ENCODE measurements around the gene DSCAML1. TPM values are rescaled to one million over a fixed set of nuclear protein-coding genes. Genes with fewer than 3 reads are reported as not detected.

DSCAML1 gene
- total RNA-seq, 2 donors from 2014 or later, result 0.67 to 1.3 TPM

- Histone ChIP-seq H3K27me3 (no peaks in the 10 kb centered on the region), H3K4me1 (no peaks in the 10 kb centered on the region), H3K4me3 (no peak overlapping the region), H3K9me3 (no peaks in the 10 kb centered on the region), H3K36me3 (no peaks in the 10 kb centered on the region), H3K27ac (no peak overlapping the region)
- TF ChIP-seq, protein P1, sequence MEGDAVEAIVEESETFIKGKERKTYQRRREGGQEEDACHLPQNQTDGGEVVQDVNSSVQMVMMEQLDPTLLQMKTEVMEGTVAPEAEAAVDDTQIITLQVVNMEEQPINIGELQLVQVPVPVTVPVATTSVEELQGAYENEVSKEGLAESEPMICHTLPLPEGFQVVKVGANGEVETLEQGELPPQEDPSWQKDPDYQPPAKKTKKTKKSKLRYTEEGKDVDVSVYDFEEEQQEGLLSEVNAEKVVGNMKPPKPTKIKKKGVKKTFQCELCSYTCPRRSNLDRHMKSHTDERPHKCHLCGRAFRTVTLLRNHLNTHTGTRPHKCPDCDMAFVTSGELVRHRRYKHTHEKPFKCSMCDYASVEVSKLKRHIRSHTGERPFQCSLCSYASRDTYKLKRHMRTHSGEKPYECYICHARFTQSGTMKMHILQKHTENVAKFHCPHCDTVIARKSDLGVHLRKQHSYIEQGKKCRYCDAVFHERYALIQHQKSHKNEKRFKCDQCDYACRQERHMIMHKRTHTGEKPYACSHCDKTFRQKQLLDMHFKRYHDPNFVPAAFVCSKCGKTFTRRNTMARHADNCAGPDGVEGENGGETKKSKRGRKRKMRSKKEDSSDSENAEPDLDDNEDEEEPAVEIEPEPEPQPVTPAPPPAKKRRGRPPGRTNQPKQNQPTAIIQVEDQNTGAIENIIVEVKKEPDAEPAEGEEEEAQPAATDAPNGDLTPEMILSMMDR (IDR thresholded peaks at IDR 0.05), result no peak
- DNase-seq (ENCODE audit: low spot score), result no peak
These were observed 319.3 kb downstream of the DSCAML1 start for GRCh38 chr11:117477721-117478120.

- no peaks in the 10 kb centered on the region for H3K9me3 ChIP-seq
- no peak overlapping the region for H3K4me3 ChIP-seq
- H3K36me3 ChIP-seq, result no peaks in the 10 kb centered on the region
- H3K27me3 ChIP-seq, result no peaks in the 10 kb centered on the region
- H3K4me1 ChIP-seq, result no peaks in the 10 kb centered on the region
- TF ChIP-seq, protein P1 (IDR thresholded peaks at IDR 0.05), result no peak
- H3K27ac ChIP-seq, result no peak overlapping the region
- no peak for DNase-seq (ENCODE audit: low spot score)
These were observed 320.4 kb downstream of the DSCAML1 start for GRCh38 chr11:117476531-117477142.

- Histone ChIP-seq H3K27me3 (no peaks in the 10 kb centered on the region), H3K27ac (no peak overlapping the region), H3K36me3 (no peaks in the 10 kb centered on the region), H3K9me3 (no peaks in the 10 kb centered on the region), H3K4me1 (no peaks in the 10 kb centered on the region), H3K4me3 (no peak overlapping the region)
- no peak for DNase-seq (ENCODE audit: low spot score)
- TF ChIP-seq, protein P1 (IDR thresholded peaks at IDR 0.05), result no peak
These were observed 321.1 kb downstream of the DSCAML1 start for GRCh38 chr11:117475716-117476530.

GRCh38 chr11:117473481-117474091, 323.4 kb downstream of the DSCAML1 start:
- H3K27me3 ChIP-seq, result no peaks in the 10 kb centered on the region
- H3K9me3 ChIP-seq, result no peaks in the 10 kb centered on the region
- no peaks in the 10 kb centered on the region for H3K4me1 ChIP-seq
- TF ChIP-seq, protein P1 (IDR thresholded peaks at IDR 0.05), result no peak
- H3K27ac ChIP-seq, result no peak overlapping the region
- no peak overlapping the region for H3K4me3 ChIP-seq
- no peak for DNase-seq (ENCODE audit: low spot score)
- no peaks in the 10 kb centered on the region for H3K36me3 ChIP-seq

DNA sequence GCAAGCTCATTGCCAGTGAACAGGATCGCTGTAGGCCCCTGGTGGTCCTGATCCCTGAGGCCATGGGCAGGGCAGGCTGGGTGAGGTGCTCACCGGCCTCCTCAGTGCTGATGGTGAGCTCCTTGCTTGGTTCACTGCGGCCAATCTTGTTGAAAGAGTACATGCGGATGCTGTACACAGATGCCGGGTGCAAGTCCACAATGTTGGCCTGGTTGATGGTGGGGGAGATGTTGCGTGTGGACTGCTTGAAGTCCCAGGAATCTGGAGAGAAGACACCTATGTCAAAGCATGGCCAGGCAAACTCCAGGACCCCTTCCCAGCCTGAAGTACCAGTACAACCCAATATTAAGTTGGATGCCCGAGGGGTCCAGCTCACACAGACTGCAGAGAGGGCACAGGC, 325.2 kb downstream of the DSCAML1 start:
- Histone ChIP-seq H3K27ac (no peak overlapping the region), H3K4me3 (no peak overlapping the region), H3K9me3 (no peaks in the 10 kb centered on the region), H3K4me1 (no peaks in the 10 kb centered on the region), H3K36me3 (no peaks in the 10 kb centered on the region), H3K27me3 (no peaks in the 10 kb centered on the region)
- no peak for DNase-seq (ENCODE audit: low spot score)
- TF ChIP-seq, protein P1 (IDR thresholded peaks at IDR 0.05), result no peak

All from right atrium auricular region (tissue), 2 donors.